GM19467 (cell line): ENCODE measurements around the gene RBM12.

Experiments
- ATAC-seq: cut with Tn5 transposase; IDR thresholded peaks from one replicate; pipeline ENCODE4 v1.9.1; 2021; ENCODE audit warnings: mild to moderate bottlenecking, moderate library complexity; ENCODE audit not compliant: unreplicated experiment

RBM12 gene

DNA sequence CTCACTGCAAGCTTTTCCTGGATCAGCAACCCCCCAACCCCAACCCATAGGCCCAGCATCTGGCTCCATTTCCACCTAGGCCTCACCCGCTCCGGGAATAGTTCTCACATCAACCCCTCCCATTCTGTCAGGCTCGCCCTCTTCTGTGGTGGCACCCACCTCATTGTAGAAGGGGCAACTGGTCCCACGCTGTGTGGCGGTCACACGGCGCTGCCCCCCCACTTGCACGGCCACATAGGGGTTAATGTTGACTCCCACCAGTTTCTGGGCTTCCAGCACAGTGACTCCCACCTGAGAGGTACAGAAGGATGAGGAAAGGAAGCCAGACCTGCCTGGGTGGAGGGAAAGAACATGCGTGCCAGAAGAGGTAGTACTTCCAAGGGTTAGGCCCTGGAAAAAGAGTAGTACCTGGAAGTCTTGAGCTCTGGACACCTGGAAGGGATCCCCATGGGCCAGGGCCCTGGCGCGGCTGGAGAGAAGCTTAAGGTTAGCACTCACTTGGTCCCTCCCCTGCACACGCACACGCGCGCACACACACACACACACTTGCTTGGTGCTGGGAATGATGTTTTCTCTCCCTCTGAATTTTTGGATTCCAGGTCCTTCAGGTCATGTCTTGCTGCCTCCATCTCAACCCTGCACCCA, 61.7 kb downstream of the RBM12 start:
- no peak for ATAC-seq

DNA sequence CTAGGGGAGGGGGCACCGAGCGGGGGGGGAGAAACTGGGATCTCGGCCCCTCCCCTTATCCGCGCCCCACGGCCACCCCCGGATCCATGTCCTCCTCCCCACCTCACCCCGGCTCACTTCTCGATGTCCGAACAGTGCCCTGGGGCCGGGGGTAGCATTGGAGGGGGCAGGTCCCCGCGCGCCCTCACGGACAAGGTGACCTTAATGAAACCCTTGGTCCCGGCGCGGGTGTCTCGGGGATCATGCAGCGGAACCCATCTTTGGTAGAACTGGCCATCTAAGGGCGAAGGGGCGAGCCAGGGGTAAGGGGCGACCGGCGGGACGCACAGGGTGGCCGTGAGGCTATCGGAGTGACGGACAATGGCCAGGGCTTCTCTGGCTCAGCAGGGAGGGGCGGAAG, 62.7 kb downstream of the RBM12 start:
- no peak for ATAC-seq

- ATAC-seq: no peak
Measured at GRCh38 chr20:35600993-35601973, 63.4 kb downstream of the RBM12 start.

- ATAC-seq: no peak
Measured at GRCh38 chr20:35600176-35600992, 64.3 kb downstream of the RBM12 start.

- no peak for ATAC-seq
Measured at GRCh38 chr20:35599776-35600120, 65.0 kb downstream of the RBM12 start.
